NOMO-1 treated with dmso at 0.1 percent for 144 hours (cell line): ENCODE results near the gene CAV3.
"Not testable (repeated sequence)": the region's sequence is repeated elsewhere in the genome, so short reads cannot be mapped to it uniquely, and the experiment has no call there.

ENCODE experiments used
- DNase-seq: peaks from one replicate; lab custom pipeline; 2025; ENCODE audit not compliant: unreplicated experiment; lab: John Stamatoyannopoulos, UW

CAV3 gene

DNA sequence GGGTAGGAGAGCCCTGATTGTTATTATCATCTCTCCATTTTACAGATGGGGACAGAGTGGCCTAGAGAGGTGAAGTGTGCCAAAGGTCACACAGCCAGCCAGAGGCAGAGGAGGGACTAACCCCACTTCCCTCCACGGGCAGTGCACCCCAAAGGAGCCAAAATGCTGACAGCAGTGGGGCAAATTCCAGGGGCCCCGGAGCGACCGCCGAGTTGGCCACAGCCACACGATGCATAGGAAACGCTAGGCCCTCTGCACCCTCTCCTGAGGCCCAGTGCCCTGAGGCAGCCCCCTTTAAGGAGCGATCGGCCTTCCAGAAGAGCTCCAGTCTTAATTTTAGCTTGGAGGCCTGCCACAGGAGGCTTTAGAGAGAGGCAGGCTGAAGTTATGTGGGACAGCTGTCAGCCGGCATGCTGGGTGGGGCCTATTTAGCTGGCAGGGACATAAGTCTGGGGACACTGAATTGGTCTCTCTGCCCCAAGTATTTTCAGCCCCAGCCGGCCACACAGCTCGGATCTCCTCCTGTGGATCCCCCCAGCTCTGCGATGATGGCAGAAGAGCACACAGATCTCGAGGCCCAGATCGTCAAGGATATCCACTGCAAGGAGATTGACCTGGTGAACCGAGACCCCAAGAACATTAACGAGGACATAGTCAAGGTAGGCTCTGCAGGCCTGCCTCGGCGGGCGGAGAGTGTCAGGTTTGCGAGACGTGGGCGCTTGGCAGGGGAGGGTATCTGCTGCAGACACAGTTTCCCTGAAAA, at the start of gene CAV3:
TSS of gene CAV3 (plus strand) at position 471 of the 763 bp plus-strand sequence. CDS start at position 546, 75 bp downstream.
- no peak for DNase-seq

GRCh38 chr3:8684992-8685391, 48.6 kb upstream of the CAV3 start:
- DNase-seq, result not testable (repeated sequence)

DNA sequence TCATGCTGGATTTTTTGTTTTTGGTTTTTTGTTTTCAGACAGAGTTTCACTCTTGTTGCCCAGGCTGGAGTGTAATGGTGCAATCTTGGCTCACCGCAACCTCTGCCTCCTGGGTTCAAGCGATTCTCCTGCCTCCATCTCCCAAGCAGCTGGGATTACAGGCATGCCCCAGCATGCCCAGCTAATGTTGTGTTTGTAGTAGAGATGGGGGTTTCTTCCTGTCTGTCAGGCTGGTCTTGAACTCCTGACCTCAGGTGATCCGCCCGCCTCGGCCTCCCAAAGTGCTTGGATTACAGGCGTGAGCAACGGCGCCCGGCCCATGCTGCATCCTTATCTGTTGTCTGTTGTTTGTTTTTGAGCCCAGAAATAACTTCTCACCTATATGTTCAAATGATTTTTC, 42.3 kb upstream of the CAV3 start:
- not testable (repeated sequence) for DNase-seq

- DNase-seq, result no peak
These were observed 31.0 kb upstream of the CAV3 start for GRCh38 chr3:8702560-8702959.

- no peak for DNase-seq
These were observed 28.0 kb upstream of the CAV3 start for GRCh38 chr3:8705575-8705974.

DNA sequence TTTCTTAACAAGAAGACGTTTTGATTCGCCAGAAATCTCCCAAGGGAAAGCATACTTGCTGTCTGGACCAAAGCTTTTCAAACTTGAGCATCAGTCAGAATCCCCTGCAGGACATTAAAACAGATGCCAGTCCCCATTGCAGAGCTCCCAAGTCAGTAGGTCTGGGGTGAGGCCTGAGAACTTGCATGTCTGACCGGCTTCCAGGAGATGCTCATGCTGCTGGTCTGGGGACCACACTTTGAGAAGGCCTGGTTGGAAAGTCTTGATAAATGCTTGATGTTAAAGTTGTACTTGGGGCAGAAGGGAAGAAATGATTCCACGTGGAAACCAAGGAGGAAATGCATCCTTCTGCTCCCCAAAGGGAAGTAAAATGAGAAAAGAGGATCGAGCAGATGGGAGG, 24.3 kb upstream of the CAV3 start:
- DNase-seq, result no peak

- no peak for DNase-seq
These were observed 23.6 kb upstream of the CAV3 start for GRCh38 chr3:8709801-8710507.

DNA sequence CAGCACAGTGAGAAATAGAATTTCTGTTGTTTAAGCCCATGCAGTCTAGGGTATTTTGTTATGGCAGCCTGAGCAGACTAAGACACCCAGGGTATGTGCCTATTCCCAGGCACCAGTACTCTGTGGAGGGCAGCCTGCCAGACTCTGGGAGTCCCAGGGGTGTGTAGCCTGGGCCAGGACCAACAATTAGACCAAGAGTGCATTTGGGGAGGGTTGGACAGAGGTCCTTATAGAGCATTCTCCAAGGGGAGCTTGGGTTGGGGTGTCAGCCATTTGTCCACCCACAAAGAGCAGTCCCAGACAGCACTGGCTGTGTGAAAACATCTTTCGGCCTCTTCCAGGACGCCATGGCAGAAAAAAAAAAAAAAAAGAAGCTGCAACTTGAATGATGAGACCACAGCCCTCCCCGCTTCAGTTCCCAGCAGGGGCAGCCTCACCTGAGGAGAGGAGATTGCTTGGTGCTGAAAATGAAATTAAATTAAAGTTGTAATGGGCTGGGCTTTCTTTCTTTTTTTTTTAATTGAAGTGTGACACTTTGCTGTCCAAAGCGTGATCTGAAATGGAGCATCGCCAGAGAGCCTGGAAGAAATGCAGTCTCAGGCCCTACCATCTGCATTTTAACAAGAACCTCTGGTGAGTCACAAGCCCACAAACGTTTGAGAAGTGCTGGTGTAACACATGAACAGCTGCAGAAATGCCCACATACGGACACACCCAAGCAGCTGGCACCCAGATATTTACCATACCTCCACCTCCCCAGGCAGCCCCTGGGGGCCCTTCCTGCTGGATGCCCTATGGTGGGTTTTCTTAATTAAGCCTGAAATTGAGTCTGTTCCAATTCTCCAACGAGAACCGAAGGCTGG, 21.3 kb upstream of the CAV3 start:
- no peak for DNase-seq

- no peak for DNase-seq
These were observed 20.7 kb upstream of the CAV3 start for GRCh38 chr3:8712908-8713255.

- no peak for DNase-seq
These were observed 19.5 kb upstream of the CAV3 start for GRCh38 chr3:8713901-8714759.

GRCh38 chr3:8715757-8716156, 17.8 kb upstream of the CAV3 start:
- DNase-seq, result not testable (repeated sequence)

GRCh38 chr3:8722808-8723207, 10.8 kb upstream of the CAV3 start:
- DNase-seq, result no peak

GRCh38 chr3:8723612-8724011, 10.0 kb upstream of the CAV3 start:
- DNase-seq, result no peak

DNA sequence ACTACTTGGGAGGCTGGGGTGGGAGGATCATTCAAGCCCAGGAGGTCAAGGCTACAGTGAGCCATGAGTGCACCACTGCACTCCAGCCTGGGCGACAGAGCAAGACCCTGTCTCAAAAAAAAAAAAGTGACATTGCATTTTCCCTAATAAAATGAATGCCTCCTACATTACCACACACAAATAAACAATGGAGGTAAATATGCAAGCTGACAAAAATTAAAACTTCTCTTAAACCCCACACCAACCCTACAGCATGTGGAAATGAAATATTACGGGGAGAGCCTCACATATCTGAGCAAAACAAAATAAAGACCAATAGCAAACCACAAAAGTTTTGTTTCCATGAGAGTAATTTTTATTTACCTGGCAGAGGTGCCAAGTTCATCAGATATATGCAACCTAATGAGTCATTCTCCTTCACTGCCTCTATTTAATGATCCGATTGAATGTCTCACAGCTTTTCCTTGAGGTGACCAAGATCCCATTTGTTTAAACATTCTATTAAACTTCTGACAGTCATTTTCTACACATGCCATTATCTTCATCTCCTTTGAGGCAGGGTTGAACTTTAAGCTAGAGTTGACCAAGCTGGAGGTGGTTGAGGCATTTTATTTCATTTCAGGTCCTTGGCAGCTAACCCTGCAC, 9.4 kb upstream of the CAV3 start:
- no peak for DNase-seq

GRCh38 chr3:8727605-8728512, 5.7 kb upstream of the CAV3 start:
- no peak for DNase-seq

DNA sequence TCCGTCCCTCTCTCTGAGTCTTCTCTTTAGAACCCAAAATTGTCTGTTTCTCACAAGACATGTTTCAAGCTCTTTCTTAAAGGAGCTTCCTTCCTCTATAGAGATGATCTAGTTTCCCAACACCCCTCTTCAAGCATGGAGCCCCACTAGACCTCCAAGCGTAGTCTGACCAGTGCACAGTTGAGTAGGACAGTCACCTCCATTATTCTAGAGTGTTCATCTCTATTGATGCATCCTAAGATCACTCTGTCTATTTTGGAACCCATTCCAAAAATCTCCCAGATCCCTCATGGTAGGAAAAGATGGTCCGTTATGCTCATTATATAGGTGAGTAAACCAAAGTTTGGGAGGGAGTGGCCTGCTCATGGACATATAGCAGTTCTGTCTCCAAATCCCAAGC, 4.1 kb upstream of the CAV3 start:
- DNase-seq, result no peak

- no peak for DNase-seq
These were observed 2.9 kb upstream of the CAV3 start for GRCh38 chr3:8730656-8731055.

GRCh38 chr3:8732413-8732812, 1.2 kb upstream of the CAV3 start:
- no peak for DNase-seq

GRCh38 chr3:8734137-8734878, 706 bp downstream of the CAV3 start:
- DNase-seq, result no peak
